Measurements from ENCODE around the gene INTS15. TPM values are rescaled to one million over a fixed set of nuclear protein-coding genes. Genes with fewer than 3 reads are reported as not detected.

INTS15 gene
- total RNA-seq, 1 experiment from 2014 or later = 38.1 TPM

DNA sequence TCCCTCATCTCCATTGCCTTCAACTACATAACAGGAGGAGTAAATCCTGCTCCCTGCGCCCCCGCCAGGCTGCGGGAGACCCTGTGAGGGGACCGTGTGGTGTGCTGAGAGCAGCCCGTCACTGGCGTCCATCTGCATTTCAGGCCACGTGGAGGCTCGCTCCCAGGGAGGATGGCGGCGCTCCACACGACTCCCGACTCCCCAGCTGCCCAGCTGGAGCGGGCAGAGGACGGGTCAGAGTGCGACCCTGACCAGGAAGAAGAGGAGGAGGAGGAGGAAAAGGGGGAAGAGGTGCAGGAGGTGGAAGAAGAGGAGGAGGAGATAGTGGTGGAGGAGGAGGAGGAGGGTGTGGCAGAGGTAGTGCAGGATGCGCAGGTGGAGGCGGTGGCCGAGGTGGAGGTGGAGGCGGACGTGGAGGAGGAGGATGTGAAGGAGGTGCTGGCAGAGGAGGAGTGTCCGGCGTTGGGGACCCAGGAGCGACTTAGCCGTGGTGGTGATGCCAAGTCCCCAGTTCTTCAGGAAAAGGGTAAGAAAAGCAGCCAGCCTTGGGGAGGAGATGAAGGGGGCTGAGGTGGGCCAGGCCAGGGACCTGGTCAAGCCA lies 52.5 kb downstream of the INTS15 start:
- DNase-seq (ENCODE audit: low read depth) = no peak

- no peak for DNase-seq (ENCODE audit: low read depth)
These were observed 53.2 kb downstream of the INTS15 start for GRCh38 chr7:6642861-6643640.

- DNase-seq (ENCODE audit: low read depth) = no peak
These were observed 54.2 kb downstream of the INTS15 start for GRCh38 chr7:6643915-6644625.

GRCh38 chr7:6644728-6645127 lies 54.9 kb downstream of the INTS15 start:
- no peak for DNase-seq (ENCODE audit: low read depth)

DNA sequence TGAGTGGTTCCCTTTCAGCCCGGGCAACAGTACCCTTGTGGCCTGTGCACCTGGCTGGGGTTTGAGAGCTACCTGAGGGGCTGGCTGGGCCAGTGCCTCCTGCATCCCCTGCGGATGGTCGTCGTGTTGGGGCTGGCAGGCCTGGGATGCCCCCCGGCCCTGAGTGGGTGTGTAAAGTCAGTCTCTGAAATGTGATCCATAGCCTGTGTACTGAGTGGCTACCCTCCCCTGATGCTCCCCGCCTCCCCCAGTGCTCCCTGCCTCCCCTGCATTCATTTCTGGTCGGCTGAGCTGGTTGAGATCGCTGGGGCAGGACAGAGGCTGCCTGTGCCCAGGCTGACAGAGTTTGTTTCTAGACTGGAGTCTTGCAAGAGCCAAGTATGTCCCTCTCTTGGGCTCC lies 56.6 kb downstream of the INTS15 start:
- no peak for DNase-seq (ENCODE audit: low read depth)

- DNase-seq (ENCODE audit: low read depth) = no peak
These were observed 57.3 kb downstream of the INTS15 start for GRCh38 chr7:6647080-6647479.

DNA sequence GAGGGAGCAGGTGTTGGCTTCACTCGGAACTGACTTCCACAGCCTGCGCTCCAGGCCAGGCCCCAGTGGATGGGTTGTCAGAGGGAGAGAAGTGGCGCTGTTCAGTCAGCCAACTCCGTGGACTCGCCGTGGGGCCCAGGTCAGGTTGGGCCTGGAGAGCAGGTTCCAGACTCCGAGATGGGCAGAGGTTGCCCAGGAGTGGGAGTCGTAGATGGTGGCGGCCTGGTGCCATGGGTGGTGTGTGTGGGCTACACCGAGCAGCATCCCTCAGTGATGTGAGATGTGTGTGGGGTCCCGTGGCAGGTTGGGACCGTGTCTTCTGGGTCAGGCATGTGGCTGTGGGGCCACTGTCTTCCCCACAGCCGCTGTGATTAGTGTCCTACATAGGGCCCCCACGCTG lies 57.7 kb downstream of the INTS15 start:
- DNase-seq (ENCODE audit: low read depth) = no peak

DNA sequence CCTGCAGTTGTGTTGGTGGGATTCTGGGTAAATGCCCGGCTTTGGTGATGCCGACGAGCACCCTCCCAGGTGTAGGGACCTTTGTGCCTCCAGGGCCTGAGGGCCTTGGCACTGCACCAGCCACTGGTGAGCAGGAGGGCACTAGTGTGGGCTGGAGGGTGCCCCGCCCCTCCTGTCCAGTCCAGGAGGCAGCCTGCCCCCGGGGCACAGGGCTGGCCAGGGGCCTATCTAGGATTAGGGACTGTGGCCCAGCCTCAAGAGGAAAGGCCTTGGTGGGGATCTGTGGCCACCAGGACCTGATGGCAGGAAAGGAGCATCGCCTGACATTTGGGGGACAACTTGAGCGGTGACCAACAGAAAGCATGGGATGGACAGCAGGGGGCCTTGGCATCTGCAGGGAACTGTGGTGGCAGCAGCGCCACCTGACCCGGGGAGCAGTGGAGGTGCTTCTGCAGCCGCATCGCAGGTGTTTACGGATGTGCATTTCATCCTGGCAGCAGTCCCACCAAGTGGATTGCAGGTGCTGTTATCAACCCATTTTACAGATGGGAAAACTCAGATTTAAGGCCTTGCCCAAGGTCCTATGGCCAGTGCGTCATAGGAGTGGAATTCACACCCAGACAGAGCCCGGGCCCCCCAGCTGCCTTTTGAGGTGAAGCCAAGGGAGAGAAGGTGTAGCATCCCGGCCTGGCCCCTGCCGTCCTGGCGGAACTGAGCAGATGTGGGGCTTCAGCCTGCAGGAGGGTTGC lies 58.4 kb downstream of the INTS15 start:
- no peak for DNase-seq (ENCODE audit: low read depth)

DNA sequence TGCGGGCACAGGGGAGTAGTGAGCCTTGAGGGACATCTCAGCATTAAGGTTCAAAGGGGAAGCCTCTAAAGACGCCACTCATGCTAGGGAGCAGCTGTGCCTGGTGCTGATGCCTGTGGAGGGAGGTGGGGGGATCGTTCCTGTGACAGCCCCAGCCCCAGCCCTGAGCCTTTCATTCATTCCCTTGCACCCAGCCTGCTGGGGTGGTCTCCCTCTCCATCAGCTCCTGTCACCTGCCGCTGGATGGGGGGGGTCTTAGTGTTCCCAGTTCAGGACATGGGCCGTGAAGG lies 58.9 kb downstream of the INTS15 start:
- DNase-seq (ENCODE audit: low read depth) = no peak

GRCh38 chr7:6649241-6649961 lies 59.6 kb downstream of the INTS15 start:
- DNase-seq (ENCODE audit: low read depth) = no peak

DNA sequence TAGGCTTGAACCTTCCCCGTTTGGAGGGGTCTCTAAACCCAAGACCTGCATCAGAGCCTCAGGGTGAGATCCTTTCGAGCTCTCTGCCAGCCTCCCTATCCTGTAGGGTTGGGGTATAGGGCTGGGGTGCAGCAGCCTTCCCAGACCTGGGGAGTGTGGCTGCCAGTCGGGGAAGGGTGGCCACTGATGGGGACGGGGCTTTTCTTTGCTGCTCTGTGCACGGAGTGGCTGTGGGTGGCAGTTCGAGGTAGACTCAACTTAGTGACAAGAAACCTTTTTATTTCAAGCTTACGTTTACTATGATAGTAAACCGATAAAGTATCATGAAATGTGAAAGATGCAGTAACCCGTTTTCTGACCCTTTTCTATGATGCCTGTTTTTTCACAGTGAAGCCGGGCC lies 60.3 kb downstream of the INTS15 start:
- no peak for DNase-seq (ENCODE audit: low read depth)

- no peak for DNase-seq (ENCODE audit: low read depth)
These were observed 60.7 kb downstream of the INTS15 start for GRCh38 chr7:6650521-6651011.

DNA sequence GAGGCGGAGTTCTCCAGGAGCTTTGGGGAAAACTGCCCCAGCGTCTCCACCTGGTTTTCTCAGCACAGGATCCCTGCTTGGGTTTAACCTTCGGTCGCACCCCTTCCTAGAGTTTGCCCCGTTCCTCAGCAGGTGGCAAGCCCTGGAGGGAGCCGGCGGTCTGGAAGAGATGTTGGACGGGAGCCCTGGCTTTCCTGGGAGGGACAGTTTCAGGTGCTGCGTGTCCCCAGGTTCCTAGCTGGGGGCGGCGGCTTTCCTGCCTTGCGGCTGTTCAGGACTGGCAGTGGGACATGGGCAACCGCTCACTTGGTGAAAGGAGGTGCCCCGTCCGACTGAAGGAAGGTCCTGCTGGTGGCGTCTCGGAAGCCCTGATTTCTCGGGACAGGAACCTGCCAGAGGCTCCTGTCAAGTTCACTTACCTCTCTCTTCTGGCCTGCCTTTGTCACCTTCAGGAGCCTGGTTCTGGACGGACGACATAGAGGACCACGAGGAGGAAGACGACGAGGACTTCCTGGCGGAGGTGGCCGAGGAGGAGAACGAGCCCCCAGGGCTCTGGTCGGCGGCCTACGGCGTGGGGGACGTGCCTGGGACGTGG lies 62.1 kb downstream of the INTS15 start:
- no peak for DNase-seq (ENCODE audit: low read depth)

DNA sequence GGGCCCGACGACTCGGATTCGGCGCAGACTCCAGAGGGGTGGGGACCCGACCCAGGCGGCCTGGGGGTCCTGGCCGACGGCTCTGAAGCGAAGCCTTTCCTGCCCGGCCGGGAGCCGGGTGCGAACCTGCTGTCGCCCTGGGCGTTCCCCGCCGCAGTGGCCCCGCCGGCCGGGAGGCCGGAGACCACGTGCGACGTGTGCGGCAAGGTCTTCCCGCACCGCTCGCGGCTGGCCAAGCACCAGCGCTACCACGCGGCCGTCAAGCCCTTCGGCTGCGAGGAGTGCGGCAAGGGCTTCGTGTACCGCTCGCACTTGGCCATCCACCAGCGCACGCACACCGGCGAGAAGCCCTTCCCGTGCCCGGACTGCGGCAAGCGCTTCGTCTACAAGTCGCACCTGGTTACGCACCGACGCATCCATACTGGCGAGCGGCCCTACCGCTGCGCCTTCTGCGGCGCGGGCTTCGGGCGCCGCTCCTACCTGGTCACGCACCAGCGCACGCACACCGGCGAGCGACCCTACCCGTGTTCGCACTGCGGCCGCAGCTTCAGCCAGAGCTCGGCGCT lies 62.7 kb downstream of the INTS15 start:
- no peak for DNase-seq (ENCODE audit: low read depth)

DNA sequence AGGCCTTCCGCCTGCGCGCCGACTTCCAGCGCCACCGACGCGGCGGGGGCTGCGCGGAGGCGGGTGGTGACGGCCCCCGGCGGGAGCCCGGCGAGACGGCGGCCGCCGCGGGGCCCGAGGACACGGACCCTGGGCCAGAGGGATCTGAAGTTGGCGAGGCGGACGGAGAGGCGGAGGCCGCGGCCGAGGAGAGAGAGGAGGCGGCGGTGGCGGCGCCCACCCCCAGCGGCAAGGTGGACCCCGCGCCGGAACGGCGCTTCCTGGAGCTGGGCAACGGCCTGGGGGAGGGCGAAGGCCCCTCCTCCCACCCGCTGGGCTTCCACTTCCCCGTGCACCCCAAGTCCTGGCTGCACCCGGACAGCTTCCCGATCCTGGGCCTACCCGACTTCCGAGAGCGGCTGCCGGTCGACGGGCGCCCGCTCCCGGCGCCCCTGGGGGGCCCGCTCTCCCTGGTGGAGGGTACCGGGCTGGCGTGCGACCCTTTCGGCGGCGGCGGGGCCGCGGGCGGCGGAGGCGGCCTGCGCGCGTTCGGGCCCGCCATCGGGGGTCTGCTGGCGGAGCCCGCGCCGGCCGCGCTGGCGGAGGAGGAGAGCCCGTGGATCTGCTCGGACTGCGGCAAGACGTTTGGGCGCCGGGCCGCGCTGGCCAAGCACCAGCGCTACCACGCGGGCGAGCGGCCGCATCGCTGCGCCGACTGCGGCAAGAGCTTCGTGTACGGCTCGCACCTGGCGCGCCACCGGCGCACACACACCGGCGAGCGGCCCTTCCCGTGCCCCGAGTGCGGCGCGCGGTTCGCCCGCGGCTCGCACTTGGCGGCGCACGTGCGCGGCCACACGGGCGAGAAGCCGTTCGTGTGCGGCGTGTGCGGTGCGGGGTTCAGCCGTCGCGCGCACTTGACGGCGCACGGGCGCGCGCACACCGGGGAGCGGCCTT lies 63.5 kb downstream of the INTS15 start:
- no peak for DNase-seq (ENCODE audit: low read depth)

- DNase-seq (ENCODE audit: low read depth) = no peak
These were observed 64.5 kb downstream of the INTS15 start for GRCh38 chr7:6654113-6654841.

DNA sequence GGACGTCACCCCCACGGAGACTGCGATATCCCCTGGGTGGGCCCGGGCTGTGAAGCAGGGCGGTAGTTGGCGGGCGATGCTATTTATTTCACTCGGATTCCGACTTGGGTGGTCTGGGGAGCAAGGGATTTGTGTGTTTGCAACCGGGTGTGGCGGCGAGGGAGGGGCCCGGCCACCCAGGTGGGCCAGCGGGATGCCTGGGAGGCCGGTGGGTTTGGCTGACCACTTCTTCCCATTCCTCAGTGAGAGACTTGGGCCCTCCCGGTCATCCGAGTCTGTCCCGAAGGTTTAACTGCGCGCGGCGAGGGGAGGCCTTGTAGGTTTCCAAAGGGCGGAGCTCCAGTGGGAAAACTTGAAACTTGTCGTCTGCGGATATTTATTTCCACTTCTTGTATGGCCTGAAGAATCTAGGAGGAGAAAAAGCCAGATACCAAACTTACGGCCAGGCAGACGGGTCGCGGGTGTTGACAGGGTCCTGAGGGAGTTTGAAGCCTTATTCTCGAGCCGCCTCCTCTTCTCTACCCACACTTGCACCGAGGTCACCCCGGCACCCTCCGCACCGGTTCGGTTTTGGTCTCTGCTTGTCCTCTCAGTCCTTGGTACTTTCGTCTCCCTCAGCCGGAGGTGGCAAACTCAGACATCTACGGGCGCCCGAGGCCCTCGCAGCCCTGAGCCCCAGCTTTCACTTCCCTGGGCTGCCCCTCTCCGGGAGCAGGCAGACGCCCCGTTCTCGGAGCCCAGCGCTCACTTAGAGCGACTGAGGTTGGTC lies 65.2 kb downstream of the INTS15 start:
- no peak for DNase-seq (ENCODE audit: low read depth)

Data from HT1080 (cell line).